Activated T-cell treated with anti-CD3 and anti-CD28 coated beads, Interleukin-2, amount 50 U/mL, for 4 hours (primary cell): Measurements from ENCODE around the gene SORCS2. TPM values are rescaled to one million over a fixed set of nuclear protein-coding genes. Genes with fewer than 3 reads are reported as not detected.
"Not testable (repeated sequence)": the region's sequence is repeated elsewhere in the genome, so short reads cannot be mapped to it uniquely, and the experiment has no call there.

ENCODE experiments used
- ATAC-seq, 2 donors: fragments of 200-7000 bp; cut with Tn5 transposase; one replicate each; pipeline ENCODE4 v1.10.0; 2021
- DNase-seq: peaks from one replicate; pipeline ENCODE4 v3.0.0-alpha.2; 2020
- H3K27me3 Mint-ChIP-seq: one replicate; pipeline ENCODE4 v1.8.0; 2021; ENCODE audit warnings: low read depth, mixed read lengths
- H3K36me3 Mint-ChIP-seq: one replicate; pipeline ENCODE4 v1.8.0; 2022; ENCODE audit warnings: mixed read lengths; ENCODE audit not compliant: insufficient read depth
- H3K4me1 Mint-ChIP-seq: one replicate; pipeline ENCODE4 v1.8.0; 2021; ENCODE audit warnings: low read depth, mixed read lengths
- H3K4me3 Mint-ChIP-seq: one replicate; pipeline ENCODE4 v1.8.0; 2021; ENCODE audit warnings: mild to moderate bottlenecking, moderate library complexity, mixed read lengths
- H3K9me3 Mint-ChIP-seq: one replicate; pipeline ENCODE4 v1.8.0; 2021; ENCODE audit warnings: mixed read lengths
- total RNA-seq, 3 donors: library from RNA; stranded (reverse); gene quantifications; one replicate each; pipeline ENCODE4 v1.2.1, GENCODE V29; 2021

The SORCS2 gene
- total RNA-seq, 3 donors from 2014 or later: 0.18 to 0.43 TPM; not detected in 1

GRCh38 chr4:7571001-7571400, 378.7 kb downstream of the SORCS2 start:
- H3K36me3 Mint-ChIP-seq: no peaks in the 10 kb centered on the region
- no peaks in the 10 kb centered on the region for H3K4me1 Mint-ChIP-seq
- ATAC-seq: no peak
- H3K9me3 Mint-ChIP-seq: peaks cover 6% of the 10 kb centered on the region
- DNase-seq: no peak
- H3K27me3 Mint-ChIP-seq: peaks cover 2% of the 10 kb centered on the region
- H3K4me3 Mint-ChIP-seq: no peak overlapping the region

GRCh38 chr4:7571701-7572100, 379.4 kb downstream of the SORCS2 start:
- no peaks in the 10 kb centered on the region for H3K4me1 Mint-ChIP-seq
- peaks cover 13% of the 10 kb centered on the region for H3K9me3 Mint-ChIP-seq
- H3K27me3 Mint-ChIP-seq: peaks cover 2% of the 10 kb centered on the region
- no peak overlapping the region for H3K4me3 Mint-ChIP-seq
- no peak for ATAC-seq
- H3K36me3 Mint-ChIP-seq: no peaks in the 10 kb centered on the region
- no peak for DNase-seq

- H3K4me3 Mint-ChIP-seq: no peak overlapping the region
- DNase-seq (no peak), ATAC-seq (no peak)
- H3K27me3 Mint-ChIP-seq: peaks cover 2% of the 10 kb centered on the region
- no peaks in the 10 kb centered on the region for H3K4me1 Mint-ChIP-seq
- no peaks in the 10 kb centered on the region for H3K36me3 Mint-ChIP-seq
- peaks cover 23% of the 10 kb centered on the region for H3K9me3 Mint-ChIP-seq
Measured at GRCh38 chr4:7572894-7573293, 380.6 kb downstream of the SORCS2 start.

- H3K9me3 Mint-ChIP-seq: peaks cover 30% of the 10 kb centered on the region
- ATAC-seq: no peak
Measured at GRCh38 chr4:7573576-7574091, 381.3 kb downstream of the SORCS2 start.

DNA sequence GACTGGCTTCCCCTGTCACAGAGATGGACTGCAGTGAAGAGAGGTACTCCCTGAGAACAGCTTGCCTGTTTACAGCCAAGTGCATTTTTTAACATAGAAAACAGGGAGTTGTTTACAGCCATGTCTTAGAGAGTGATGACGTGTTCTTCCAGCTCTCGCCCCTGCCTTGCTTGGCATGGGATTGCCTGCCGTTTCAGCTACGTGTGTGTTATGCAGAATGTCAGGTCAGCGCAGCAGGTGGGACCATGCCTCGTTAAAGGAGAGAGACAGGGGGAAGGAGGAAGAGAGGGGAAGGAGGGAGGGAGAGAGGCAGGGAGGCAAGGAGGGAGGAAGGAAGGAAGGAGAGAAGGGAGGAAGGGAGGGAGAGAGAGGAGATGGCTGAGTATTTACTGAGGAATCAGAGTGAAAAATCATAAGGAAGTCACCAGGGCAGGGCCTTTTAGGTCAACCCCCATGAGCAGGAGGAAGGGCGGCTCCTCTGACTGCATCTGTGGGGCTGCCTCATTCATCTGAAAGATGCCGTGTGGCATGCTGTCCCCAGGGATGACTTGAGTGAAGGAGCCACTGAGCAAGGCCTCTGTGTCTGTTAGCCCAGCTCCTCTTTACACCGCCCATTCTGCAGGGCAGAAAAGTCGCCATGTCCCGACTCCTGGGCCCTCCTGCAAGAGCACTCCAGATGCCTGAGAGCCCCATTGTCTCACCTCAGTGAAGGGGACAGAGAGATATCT, 382.1 kb downstream of the SORCS2 start:
- Mint-ChIP-seq H3K36me3 (no peaks in the 10 kb centered on the region), H3K9me3 (peaks cover 37% of the 10 kb centered on the region), H3K4me3 (no peak overlapping the region), H3K27me3 (peaks cover 2% of the 10 kb centered on the region), H3K4me1 (no peaks in the 10 kb centered on the region)
- ATAC-seq (no peak), DNase-seq (no peak)

More at GRCh38 chr4:7573576-7574091, 381.3 kb downstream of the SORCS2 start:
- no peak for DNase-seq
- Mint-ChIP-seq H3K4me3 (no peak overlapping the region), H3K4me1 (no peaks in the 10 kb centered on the region), H3K27me3 (peaks cover 2% of the 10 kb centered on the region), H3K36me3 (no peaks in the 10 kb centered on the region)

- H3K27me3 Mint-ChIP-seq: peaks cover 2% of the 10 kb centered on the region
- no peak overlapping the region for H3K4me3 Mint-ChIP-seq
Measured at GRCh38 chr4:7575426-7575825, 383.1 kb downstream of the SORCS2 start.

GRCh38 chr4:7577361-7578039, 385.2 kb downstream of the SORCS2 start:
- DNase-seq, ATAC-seq, H3K27me3 Mint-ChIP-seq, H3K4me3 Mint-ChIP-seq, H3K4me1 Mint-ChIP-seq, H3K36me3 Mint-ChIP-seq: not testable (repeated sequence)
- H3K9me3 Mint-ChIP-seq: peaks cover 40% of the 10 kb centered on the region

More at GRCh38 chr4:7575426-7575825, 383.1 kb downstream of the SORCS2 start:
- ATAC-seq: no peak
- DNase-seq: no peak
- Mint-ChIP-seq H3K4me1 (no peaks in the 10 kb centered on the region), H3K9me3 (peaks cover 40% of the 10 kb centered on the region), H3K36me3 (no peaks in the 10 kb centered on the region)

GRCh38 chr4:7581477-7581876, 389.1 kb downstream of the SORCS2 start:
- Mint-ChIP-seq H3K9me3 (peaks cover 30% of the 10 kb centered on the region), H3K27me3 (no peaks in the 10 kb centered on the region), H3K4me1 (no peaks in the 10 kb centered on the region), H3K36me3 (no peaks in the 10 kb centered on the region), H3K4me3 (no peak overlapping the region)
- DNase-seq (no peak), ATAC-seq (no peak)

GRCh38 chr4:7582313-7583097, 390.2 kb downstream of the SORCS2 start:
- H3K4me3 Mint-ChIP-seq: no peak overlapping the region
- no peaks in the 10 kb centered on the region for H3K4me1 Mint-ChIP-seq
- DNase-seq: no peak
- ATAC-seq: no peak
- peaks cover 20% of the 10 kb centered on the region for H3K9me3 Mint-ChIP-seq
- no peaks in the 10 kb centered on the region for H3K27me3 Mint-ChIP-seq
- H3K36me3 Mint-ChIP-seq: no peaks in the 10 kb centered on the region

DNA sequence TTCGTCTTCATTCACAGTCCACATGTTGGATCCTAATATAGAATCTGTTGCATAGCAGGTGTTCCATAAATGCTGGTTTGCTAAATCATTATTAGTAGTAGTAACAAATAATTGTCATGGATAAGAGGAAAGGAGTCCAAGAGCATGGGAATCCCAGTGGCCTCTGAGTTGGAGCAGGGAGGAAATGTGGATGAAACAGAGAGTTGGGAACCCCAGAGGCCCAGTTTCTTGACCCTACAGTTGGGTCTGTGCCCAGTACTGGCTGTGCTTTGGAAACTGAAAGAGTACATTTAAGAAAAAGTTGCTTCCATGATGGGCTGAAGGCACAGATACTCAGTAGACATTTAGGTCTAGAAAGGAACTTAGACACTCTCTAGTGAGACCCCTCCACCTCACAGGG, 391.8 kb downstream of the SORCS2 start:
- DNase-seq (no peak), ATAC-seq (no peak)
- Mint-ChIP-seq H3K36me3 (no peaks in the 10 kb centered on the region), H3K27me3 (peaks cover 7% of the 10 kb centered on the region), H3K9me3 (peaks cover 6% of the 10 kb centered on the region), H3K4me1 (no peaks in the 10 kb centered on the region), H3K4me3 (no peak overlapping the region)

DNA sequence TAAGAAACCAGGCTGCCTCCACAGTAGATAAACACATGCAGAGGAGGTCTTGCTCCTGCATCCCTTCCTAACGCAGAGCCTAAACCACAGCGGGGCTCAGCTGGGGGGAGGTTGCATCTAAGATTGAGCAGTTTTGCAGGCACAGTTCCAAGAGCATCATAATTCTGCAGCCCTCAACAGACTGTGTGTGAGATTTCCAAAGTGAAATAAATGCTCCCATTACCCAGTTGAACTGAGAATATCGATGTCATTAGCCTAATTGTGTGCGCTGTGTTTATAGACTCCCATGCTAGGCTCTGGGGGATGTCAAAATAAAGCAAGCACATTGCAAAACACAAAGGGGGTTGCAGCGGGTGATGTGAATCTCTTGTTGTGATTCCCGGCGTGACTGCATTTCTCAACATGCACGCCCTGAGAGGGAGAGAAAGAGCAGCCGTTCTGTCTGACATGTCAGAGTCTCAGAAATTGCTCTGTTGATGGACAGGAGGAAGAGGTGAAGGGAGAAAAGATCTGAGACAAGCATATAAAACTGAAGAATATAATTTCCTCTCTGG, 392.3 kb downstream of the SORCS2 start:
- H3K36me3 Mint-ChIP-seq: no peaks in the 10 kb centered on the region
- no peak overlapping the region for H3K4me3 Mint-ChIP-seq
- H3K27me3 Mint-ChIP-seq: peaks cover 8% of the 10 kb centered on the region
- peaks cover 1% of the 10 kb centered on the region for H3K9me3 Mint-ChIP-seq
- DNase-seq: no peak
- no peaks in the 10 kb centered on the region for H3K4me1 Mint-ChIP-seq
- ATAC-seq: no peak

DNA sequence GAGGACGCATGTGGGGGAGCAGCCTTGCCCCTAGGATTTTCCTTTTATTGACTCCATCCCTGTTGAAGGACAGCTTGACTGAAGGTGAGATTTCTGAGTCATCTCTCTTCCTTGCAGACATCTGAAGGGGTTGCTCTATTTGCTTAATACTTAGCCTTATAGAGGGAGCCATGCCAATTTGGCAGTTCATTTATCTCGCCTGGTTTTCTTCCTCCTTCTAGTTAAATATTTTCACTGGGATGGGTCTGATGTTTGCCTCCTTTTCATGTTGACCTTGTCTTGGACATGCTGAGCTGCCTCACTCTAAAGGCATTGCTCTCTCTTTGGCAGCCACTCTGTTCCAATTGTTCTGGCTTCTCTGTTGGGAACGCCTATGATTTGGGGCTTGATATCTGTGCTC, 393.4 kb downstream of the SORCS2 start:
- no peak overlapping the region for H3K4me3 Mint-ChIP-seq
- no peaks in the 10 kb centered on the region for H3K4me1 Mint-ChIP-seq
- DNase-seq (no peak), ATAC-seq (no peak)
- H3K27me3 Mint-ChIP-seq: peaks cover 10% of the 10 kb centered on the region
- H3K9me3 Mint-ChIP-seq: no peaks in the 10 kb centered on the region
- H3K36me3 Mint-ChIP-seq: no peaks in the 10 kb centered on the region

DNA sequence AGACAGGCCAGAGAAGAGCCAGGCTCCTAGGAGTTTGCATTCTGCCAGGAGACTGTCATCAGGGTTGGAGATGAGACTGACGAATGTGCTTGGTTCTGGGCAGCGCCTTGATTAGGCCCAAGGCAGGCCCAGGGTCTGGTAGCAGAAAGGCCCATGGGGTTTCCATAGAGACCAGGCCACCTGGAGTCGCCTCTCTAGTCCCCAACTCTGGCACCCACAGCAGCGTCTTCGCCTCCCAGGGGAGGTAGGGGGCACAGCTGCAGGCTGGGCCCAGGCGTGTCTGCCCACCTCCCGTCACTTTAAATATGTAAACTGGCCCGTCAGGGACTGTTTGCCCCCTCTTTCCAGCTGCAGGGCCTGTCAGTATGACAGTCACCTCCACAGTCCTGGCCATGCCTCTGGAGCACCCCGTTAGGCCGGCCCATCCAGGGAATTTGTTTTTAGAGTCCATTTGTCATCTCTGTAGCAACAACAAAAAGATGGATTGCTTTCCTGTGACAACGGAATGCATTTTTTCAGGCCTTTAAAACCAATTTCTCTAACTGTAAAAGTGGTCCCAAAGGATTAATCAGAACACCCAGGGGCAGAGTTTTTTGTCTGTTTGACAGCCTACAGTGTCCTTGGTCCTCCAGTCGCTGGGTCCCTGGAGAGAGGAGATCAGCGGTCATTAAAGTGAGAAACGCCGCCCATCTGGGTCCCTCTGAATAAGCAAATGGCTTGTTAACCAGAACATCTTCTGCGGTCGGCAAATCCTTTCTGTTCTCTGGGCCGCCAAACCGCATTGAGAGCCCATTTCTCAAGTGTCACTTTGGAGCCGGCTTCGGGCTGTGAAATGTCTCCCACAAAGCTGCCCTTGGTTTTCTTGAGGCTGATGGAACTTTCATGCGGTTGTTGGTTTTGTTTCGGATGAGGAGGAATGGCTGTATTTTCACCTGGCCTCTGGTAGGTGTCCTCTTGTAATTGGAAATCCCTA, 395.4 kb downstream of the SORCS2 start:
- no peak overlapping the region for H3K4me3 Mint-ChIP-seq
- no peak for ATAC-seq

More for the DNA sequence above, 395.4 kb downstream of the SORCS2 start:
- Mint-ChIP-seq H3K4me1 (no peaks in the 10 kb centered on the region), H3K9me3 (no peaks in the 10 kb centered on the region), H3K36me3 (no peaks in the 10 kb centered on the region), H3K27me3 (peaks cover 12% of the 10 kb centered on the region)
- no peak for DNase-seq
